Hippocampal formation (tissue), 2 donors: ENCODE data around the gene ACE2.
"Not testable (repeated sequence)": the region's sequence is repeated elsewhere in the genome, so short reads cannot be mapped to it uniquely, and the experiment has no call there.

Source experiments
- DNase-seq, 2 donors: peaks; one replicate each; lab custom pipeline; 2025; lab: John Stamatoyannopoulos, UW

Gene ACE2

GRCh38 chrX:15600745-15601144 lies at the start of gene ACE2:
ACE2 (minus strand) TSS chrX:15600960; CDS start chrX:15600911, 49 bp downstream.
- no peak for DNase-seq

GRCh38 chrX:15647510-15647909 lies 46.8 kb upstream of the ACE2 start:
- DNase-seq = not testable (repeated sequence)

- no peak for DNase-seq
Measured at GRCh38 chrX:15646543-15646942, 45.8 kb upstream of the ACE2 start.

- DNase-seq = no peak
Measured at GRCh38 chrX:15646031-15646430, 45.3 kb upstream of the ACE2 start.

GRCh38 chrX:15645266-15645665 lies 44.5 kb upstream of the ACE2 start:
- DNase-seq = no peak

- no peak for DNase-seq
Measured at GRCh38 chrX:15644560-15644872, 43.8 kb upstream of the ACE2 start.

- no peak for DNase-seq
Measured at GRCh38 chrX:15643786-15644559, 43.2 kb upstream of the ACE2 start.

- no peak for DNase-seq
Measured at GRCh38 chrX:15631637-15632036, 30.9 kb upstream of the ACE2 start.

- no peak for DNase-seq
Measured at GRCh38 chrX:15623054-15623453, 22.3 kb upstream of the ACE2 start.

GRCh38 chrX:15619053-15619755 lies 18.4 kb upstream of the ACE2 start:
- no peak for DNase-seq

- DNase-seq = no peak
Measured at GRCh38 chrX:15617111-15617510, 16.4 kb upstream of the ACE2 start.

GRCh38 chrX:15616531-15616930 lies 15.8 kb upstream of the ACE2 start:
- DNase-seq = no peak

- no peak for DNase-seq
Measured at GRCh38 chrX:15607067-15607466, 6.3 kb upstream of the ACE2 start.

- no peak for DNase-seq
Measured at GRCh38 chrX:15606136-15606535, 5.4 kb upstream of the ACE2 start.

GRCh38 chrX:15605226-15605625 lies 4.5 kb upstream of the ACE2 start:
- DNase-seq = no peak

- no peak for DNase-seq
Measured at GRCh38 chrX:15602761-15603160, 2.0 kb upstream of the ACE2 start.

- no peak for DNase-seq
Measured at GRCh38 chrX:15601932-15602331, 1.2 kb upstream of the ACE2 start.

- DNase-seq = no peak
Measured at GRCh38 chrX:15600049-15600448, 711 bp downstream of the ACE2 start.

- DNase-seq = no peak
Measured at GRCh38 chrX:15599461-15599860, 1.3 kb downstream of the ACE2 start.

GRCh38 chrX:15598026-15598425 lies 2.7 kb downstream of the ACE2 start:
- DNase-seq = no peak

- DNase-seq = no peak
Measured at GRCh38 chrX:15594371-15594770, 6.4 kb downstream of the ACE2 start.

- no peak for DNase-seq
Measured at GRCh38 chrX:15579778-15580747, 20.7 kb downstream of the ACE2 start.
